Colonic mucosa (tissue), 4 donors: ENCODE data around the gene YBX2. TPM values are rescaled to one million over a fixed set of nuclear protein-coding genes. Genes with fewer than 3 reads are reported as not detected.
A peak's percentile ranks its signal among the peaks of the same experiment; 100 is the strongest.

Source experiments
- DNase-seq: peaks from one replicate; pipeline ENCODE4 v3.0.0-alpha.2; 2020
- H3K27ac ChIP-seq: fragments of 200-600 bp; one replicate; pipeline ENCODE4 v1.8.0; 2021
- H3K27me3 ChIP-seq: fragments of 200-600 bp; one replicate; pipeline ENCODE4 v1.8.0; 2021
- H3K36me3 ChIP-seq: fragments of 200-600 bp; one replicate; pipeline ENCODE4 v1.8.0; 2021
- H3K4me1 ChIP-seq: fragments of 200-600 bp; one replicate; pipeline ENCODE4 v1.8.0; 2021; ENCODE audit warnings: mild to moderate bottlenecking
- H3K4me3 ChIP-seq: fragments of 200-600 bp; one replicate; pipeline ENCODE4 v1.8.0; 2021
- H3K9ac ChIP-seq, 2 donors: one replicate each; pipeline ENCODE4 v1.7.0; 2013; ENCODE audit warnings: control low read depth in 2 of 2, low read depth in 2 of 2, low read length in 2 of 2
- H3K9me3 ChIP-seq: fragments of 200-600 bp; one replicate; pipeline ENCODE4 v1.8.0; 2021
- intact Hi-C: fragments of 100-400 bp; cut with DNase I; formaldehyde crosslinking; loops from one replicate; pipeline ENCODE4 v1.14.1; 2022
- total RNA-seq, 2 donors: library from RNA; stranded (reverse); fragmentation: NEBNext Ultra II Directional in 1 of 2; extraction: Animal tissue kit (Norgen Biotek cat#: 25700) in 1 of 2; gene quantifications; one replicate each; pipeline ENCODE4 v1.2.1, GENCODE V29; 2021
- TF ChIP-seq, protein P1 (sequence below): fragments of 200-600 bp; IDR thresholded peaks from one replicate; pipeline ENCODE4 v1.8.0; 2022; ENCODE audit warnings: antibody characterized with exemption, mild to moderate bottlenecking
- donor health status: healthy.
- donor health status: DM: no; HTN: no; CAD: no.
- donor health status: DM: no; HTN: no; CAD: no.

Gene YBX2
- total RNA-seq, 2 donors from 2014 or later = 22.1 to 40.4 TPM

DNA sequence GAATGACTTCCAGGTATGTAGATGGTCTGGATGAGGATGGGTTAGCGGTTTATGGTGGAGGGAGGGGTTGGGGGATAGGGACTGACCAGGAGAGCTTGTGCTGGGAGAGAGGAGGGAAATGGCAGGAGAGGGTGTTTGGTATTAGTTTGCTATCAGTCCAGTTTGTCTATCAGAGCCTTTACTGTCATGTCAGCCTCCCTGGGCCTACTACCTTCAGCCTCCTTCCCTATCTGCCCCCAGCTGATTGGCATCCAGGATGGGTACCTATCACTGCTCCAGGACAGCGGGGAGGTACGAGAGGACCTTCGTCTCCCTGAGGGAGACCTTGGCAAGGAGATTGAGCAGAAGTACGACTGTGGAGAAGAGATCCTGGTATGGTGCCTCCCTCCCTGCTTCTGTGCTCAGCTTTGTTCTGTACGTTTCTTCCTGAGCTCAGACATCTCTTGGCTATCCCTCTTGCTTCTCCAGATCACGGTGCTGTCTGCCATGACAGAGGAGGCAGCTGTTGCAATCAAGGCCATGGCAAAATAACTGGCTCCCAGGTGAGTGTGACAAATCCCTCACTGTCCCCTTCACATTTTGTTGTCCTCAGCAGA is 16.8 kb upstream of the YBX2 start:
- DNase-seq = no peak
- no peak overlapping the region for H3K27ac ChIP-seq
- H3K4me1 ChIP-seq = peaks cover 20% of the 10 kb centered on the region
- H3K36me3 ChIP-seq = peaks cover 30% of the 10 kb centered on the region
- no peaks in the 10 kb centered on the region for H3K27me3 ChIP-seq
- TF ChIP-seq, protein P1, sequence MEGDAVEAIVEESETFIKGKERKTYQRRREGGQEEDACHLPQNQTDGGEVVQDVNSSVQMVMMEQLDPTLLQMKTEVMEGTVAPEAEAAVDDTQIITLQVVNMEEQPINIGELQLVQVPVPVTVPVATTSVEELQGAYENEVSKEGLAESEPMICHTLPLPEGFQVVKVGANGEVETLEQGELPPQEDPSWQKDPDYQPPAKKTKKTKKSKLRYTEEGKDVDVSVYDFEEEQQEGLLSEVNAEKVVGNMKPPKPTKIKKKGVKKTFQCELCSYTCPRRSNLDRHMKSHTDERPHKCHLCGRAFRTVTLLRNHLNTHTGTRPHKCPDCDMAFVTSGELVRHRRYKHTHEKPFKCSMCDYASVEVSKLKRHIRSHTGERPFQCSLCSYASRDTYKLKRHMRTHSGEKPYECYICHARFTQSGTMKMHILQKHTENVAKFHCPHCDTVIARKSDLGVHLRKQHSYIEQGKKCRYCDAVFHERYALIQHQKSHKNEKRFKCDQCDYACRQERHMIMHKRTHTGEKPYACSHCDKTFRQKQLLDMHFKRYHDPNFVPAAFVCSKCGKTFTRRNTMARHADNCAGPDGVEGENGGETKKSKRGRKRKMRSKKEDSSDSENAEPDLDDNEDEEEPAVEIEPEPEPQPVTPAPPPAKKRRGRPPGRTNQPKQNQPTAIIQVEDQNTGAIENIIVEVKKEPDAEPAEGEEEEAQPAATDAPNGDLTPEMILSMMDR = no peak
- no peak overlapping the region for H3K9ac ChIP-seq
- H3K4me3 ChIP-seq = no peak overlapping the region
- intact Hi-C loops = no loop called here
- H3K9me3 ChIP-seq = no peaks in the 10 kb centered on the region

DNA sequence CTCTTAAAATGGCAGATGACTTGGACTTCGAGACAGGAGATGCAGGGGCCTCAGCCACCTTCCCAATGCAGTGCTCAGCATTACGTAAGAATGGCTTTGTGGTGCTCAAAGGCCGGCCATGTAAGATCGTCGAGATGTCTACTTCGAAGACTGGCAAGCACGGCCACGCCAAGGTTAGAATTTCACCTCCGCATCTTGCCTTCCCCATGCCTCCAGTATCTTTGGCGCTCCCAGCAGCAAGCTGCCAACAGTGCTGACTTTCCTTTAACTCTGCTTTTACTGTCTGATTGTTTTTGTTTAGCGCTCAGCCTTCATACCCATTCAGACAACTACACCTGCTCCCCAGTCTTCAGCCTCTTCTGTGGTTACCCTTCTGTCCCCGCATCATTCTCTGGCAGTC is 15.2 kb upstream of the YBX2 start:
- H3K9ac ChIP-seq = peak overlapping the region in 1 of 2 donors; percentile 79
- H3K27me3 ChIP-seq = no peaks in the 10 kb centered on the region
- peak overlapping the region; percentile 92 for H3K27ac ChIP-seq
- no peaks in the 10 kb centered on the region for H3K9me3 ChIP-seq
- DNase-seq = no peak
- H3K36me3 ChIP-seq = peaks cover 30% of the 10 kb centered on the region
- intact Hi-C loops = no loop called here
- peaks cover 16% of the 10 kb centered on the region for H3K4me1 ChIP-seq
- no peak overlapping the region for H3K4me3 ChIP-seq
- TF ChIP-seq, protein P1 = no peak

DNA sequence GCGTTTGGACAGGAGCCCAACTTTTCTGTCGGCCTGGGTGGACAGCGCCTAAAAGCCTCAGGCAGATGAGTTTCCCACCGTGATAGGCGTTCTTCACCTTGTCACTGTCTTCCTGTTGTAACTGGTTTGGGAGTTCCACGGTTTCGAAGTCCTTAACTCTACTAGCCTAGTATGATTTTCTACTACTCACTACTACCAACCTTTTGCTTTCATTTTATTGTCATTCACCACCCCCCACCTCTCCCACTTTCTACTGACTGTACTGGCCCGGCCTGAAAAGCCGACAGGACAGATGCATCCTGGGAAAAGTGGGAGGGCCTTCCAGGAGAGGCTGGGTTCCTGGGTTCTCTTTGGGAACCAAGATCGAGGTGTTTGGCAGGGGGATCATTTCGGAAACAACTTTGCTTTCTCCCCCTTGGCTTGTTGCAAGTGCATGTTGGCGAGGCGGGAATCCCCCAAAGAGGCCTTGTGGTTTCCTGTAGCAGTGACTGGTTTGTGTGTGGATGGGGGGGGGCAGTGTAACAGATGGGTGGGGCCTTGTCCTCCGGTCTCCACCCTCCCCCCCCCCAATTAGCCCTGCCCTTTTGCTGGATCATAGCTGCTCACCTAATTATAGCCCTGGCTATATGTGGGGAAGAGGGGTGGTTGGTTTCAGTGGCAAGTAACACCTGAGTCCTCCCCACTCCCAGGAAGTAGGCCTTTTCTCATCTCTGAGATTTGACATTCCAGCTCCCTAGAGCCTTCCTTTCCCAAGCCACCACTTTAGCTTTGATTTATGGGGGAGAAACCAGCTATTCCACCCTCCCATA is 14.4 kb upstream of the YBX2 start:
- H3K36me3 ChIP-seq = peaks cover 29% of the 10 kb centered on the region
- H3K4me1 ChIP-seq = peaks cover 11% of the 10 kb centered on the region
- H3K4me3 ChIP-seq = peak overlapping the region; percentile 74
- H3K27ac ChIP-seq = peak overlapping the region; percentile 92
- H3K9me3 ChIP-seq = no peaks in the 10 kb centered on the region
- H3K9ac ChIP-seq = peak overlapping the region; percentile 79 to 98
- no peaks in the 10 kb centered on the region for H3K27me3 ChIP-seq
- peak; percentile 94 for DNase-seq
- intact Hi-C loops = no loop called here
- TF ChIP-seq, protein P1 = no peak

DNA sequence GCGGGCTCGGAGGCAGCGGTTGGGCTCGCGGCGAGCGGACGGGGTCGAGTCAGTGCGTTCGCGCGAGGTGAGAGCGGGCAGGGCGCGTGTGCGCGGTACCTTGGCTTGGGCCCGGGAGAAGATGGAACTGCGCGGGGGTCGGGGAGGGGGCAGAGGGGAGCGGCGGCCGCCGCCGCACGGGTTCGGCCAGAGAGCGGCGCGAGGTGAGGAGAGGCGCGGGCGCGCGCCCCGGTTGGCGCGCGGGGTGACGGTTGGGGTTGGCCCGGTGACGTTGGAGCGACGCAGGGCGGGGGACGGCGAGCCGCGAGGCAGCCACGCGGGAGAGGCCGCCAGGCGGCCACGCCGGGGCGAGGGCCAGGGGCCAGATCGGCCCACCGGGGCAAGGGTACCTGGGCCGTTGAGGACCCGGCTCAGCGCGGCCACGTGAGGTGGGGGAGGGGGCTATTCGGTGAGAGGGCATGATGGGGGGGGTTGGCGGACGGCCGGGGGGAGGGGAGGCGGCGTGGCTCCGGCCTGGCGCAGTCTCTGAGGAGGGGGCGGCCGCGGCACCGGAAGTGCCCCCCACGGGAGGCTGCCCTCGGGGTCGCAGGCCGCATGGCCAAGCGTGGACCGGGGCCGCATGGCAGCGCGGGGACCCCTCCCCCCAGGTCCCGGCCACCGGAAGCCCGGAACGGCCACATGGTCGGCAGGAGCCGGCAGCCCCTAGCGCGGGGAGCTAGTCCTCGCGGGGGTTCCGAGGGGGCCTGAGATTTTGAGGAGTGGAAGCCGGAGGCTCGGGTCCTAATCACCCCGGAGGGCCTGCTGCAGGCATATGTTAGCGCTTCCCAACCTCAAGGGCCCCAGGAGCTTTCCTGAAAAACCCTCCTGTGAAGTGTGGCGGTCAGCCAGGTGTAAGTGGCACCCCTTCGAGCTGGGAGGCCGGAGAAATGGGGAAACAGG is 13.5 kb upstream of the YBX2 start:
- DNase-seq = peak; percentile 59
- H3K4me1 ChIP-seq = peaks cover 7% of the 10 kb centered on the region
- TF ChIP-seq, protein P1 = no peak
- H3K27me3 ChIP-seq = no peaks in the 10 kb centered on the region
- H3K4me3 ChIP-seq = peak overlapping the region; percentile 74
- H3K9ac ChIP-seq = peak overlapping the region; percentile 79 to 98
- no peaks in the 10 kb centered on the region for H3K9me3 ChIP-seq
- peak overlapping the region; percentile 92 for H3K27ac ChIP-seq
- intact Hi-C loops = no loop called here
- peaks cover 20% of the 10 kb centered on the region for H3K36me3 ChIP-seq
